Measurements from ENCODE around the gene TAS1R1.

The TAS1R1 gene

GRCh38 chr1:6614019-6614928, 59.2 kb downstream of the TAS1R1 start:
- DNase-seq, result no peak

- DNase-seq, result no peak
Observed at GRCh38 chr1:6614929-6615785, 60.0 kb downstream of the TAS1R1 start.

- DNase-seq, result no peak
Observed at GRCh38 chr1:6619045-6619444, 63.9 kb downstream of the TAS1R1 start.

GRCh38 chr1:6621429-6622391, 66.6 kb downstream of the TAS1R1 start:
- DNase-seq, result no peak

DNA sequence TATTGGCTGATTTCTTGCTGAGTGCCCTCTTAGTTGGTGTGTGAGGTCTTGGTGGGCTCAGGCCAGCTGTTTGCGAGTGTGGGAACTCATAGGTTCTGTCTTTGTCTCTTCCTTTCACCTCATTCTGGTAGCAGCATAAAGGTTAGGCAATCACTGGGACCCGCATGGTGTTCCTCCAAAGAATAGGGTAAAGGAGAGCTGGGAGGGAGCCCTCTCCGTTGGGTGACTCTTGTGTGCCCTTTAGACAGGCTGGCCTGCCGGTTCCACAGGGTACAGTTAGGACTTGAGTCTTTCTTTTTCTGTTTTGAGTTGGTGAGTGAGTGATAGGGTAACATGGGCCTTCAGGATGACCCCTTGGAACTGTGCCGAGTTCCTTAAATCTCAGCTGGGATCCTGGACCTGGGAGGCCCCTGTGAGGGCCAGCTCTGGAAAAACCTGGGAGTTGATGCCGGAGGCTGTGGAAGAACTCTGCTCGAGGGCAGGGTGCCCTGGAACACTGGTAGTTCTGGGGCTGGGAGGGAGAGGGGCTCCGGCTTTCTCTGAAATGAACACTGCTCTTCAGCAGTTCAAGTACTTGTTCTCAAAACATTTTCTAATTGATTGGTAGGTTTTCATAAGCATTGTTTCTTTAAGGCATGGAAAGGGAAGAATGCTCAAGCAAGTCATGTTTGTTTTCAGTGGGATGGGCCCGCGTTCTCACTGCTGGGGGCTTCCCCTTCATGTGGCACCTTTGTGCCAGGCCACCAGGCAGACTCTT, 67.5 kb downstream of the TAS1R1 start:
- DNase-seq, result no peak

DNA sequence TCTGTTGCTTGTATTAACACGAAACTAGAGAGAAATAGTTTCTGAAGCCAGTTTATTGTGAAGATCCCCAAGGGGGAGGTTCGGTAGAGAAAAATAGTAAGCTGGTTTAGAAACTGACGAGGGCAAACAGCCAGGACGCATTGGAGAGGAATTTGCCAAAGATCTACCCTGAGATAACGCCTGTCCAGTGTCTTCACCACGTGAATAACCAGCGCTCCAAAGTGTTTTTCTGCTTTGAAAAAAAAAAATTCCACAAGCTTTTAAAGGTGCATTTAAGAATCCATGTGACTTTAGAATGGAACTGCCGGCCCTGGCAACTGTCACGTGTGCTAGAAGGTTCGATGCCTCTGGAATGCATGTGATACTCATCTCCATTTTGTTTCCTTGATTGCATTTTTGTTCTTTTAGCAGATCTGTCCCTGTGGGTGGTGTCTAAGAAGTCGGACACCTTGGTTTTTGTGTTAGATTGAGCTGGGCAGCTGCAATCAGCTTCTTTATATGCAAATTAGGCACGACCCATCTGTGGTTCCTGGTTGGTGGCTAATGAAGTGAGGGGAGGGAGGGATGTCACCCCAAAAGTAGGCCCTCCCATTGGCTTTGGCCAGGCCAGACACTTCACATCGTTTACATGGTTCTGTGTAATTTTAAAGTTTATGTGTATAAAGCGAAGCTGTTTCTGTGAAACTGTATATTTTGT, 68.3 kb downstream of the TAS1R1 start:
- DNase-seq, result no peak

GRCh38 chr1:6624710-6625583, 69.8 kb downstream of the TAS1R1 start, which contains the start of gene THAP3:
Gene THAP3, plus strand, starts transcription at chr1:6624868. Its CDS starts 351 bp downstream, at chr1:6625219.
- DNase-seq, result peak; percentile 61 to 69

- no peak for DNase-seq
Observed at GRCh38 chr1:6625584-6626149, 70.6 kb downstream of the TAS1R1 start.

DNA sequence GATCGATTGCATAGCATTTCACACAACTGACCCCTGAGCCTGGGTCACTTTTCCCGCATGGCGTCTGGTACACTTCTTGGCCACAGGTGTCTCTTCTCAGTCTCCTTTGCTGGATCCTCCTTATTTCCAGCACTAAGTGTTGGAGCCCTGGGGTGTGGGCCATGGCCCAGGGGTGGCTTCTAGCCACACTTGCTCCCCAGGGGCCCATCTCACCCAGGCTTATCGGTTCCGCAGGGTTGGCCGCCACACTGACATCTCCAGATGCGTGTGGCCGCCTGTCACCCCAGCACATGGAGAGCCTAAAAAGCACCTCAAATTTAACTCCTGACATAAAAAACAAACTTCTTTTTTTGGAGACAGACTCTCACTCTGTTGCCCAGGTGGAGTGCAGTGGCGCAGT, 71.9 kb downstream of the TAS1R1 start:
- DNase-seq, result no peak

GRCh38 chr1:6627841-6628545, 72.9 kb downstream of the TAS1R1 start:
- no peak for DNase-seq

DNA sequence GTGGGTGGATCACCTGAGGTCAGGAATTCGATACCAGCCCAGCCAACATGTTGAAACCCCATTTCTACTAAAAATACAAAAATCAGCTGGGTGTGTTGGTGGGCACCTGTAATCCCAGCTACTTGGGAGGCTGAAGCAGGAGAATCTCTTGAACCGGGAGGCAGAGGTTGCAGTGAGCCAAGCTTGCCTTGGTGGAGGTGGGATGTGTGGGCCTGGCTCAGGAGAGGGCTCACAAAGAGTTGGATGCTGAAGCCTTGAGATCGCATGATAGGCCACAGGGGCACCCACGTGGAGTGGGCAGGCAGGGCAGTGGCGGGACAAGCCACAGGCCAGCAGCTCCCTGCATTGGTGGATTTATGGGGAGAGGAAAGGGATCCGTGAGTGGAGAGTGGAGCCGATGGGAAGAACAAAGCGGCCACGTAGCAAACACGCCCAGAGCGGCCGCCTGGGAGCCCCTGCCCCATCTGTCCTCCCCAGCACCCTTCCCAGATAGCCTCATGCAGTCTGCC, 73.9 kb downstream of the TAS1R1 start:
- no peak for DNase-seq

Measured in bone marrow (tissue), 2 donors.